ENCODE measurements around the gene PKN2. TPM values are rescaled to one million over a fixed set of nuclear protein-coding genes. Genes with fewer than 3 reads are reported as not detected.

Gene PKN2
- total and polyA plus RNA-seq, 9 of the 15 experiments (the other 6 are each of a cell fraction or from before 2014, with no cell fraction given) = 4.5 to 25.3 (median 19.2) TPM

GRCh38 chr1:88867743-88868521 lies 183.9 kb downstream of the PKN2 start:
- no peaks in the 10 kb centered on the region for H3K9me1 ChIP-seq (ENCODE audit: control insufficient read depth, insufficient read depth, low read length)
- H3K9ac ChIP-seq (ENCODE audit: insufficient read depth in 1 of 2, low read depth in 2 of 2, low read length in 2 of 2) = no peak overlapping the region
- H3K4me2 ChIP-seq (ENCODE audit: insufficient read depth, low read length) = no peak overlapping the region
- CTCF ChIA-PET (ENCODE audit: low intra/inter-chr PET ratio) = no interaction called here
- no peak overlapping the region for H3K4me3 ChIP-seq
- POLR2A ChIA-PET = interaction anchor here (0.8 kb wide), 1 partner anchor 23 kb away, joined by 3 read pairs; the partner anchor contains the start of gene GTF2B
- in situ Hi-C loops (cut with MboI) (loop anchor here (25.0 kb wide), 1 partner anchor 531 kb away; no protein-coding TSS in a partner anchor), intact Hi-C loops (cut with micrococcal nuclease) (no loop called here)
- no peaks in the 10 kb centered on the region for H3K9me3 ChIP-seq (replicated peaks; ENCODE audit: control insufficient read depth, insufficient read depth, low read depth, low read length)
- H2AFZ ChIP-seq (ENCODE audit: low read depth, low read length) = no peak overlapping the region
- H3K4me1 ChIP-seq (replicated peaks in 1 of 2; ENCODE audit: control insufficient read depth in 2 of 2, insufficient read depth in 2 of 2, low read length in 2 of 2) = no peaks in the 10 kb centered on the region
- H4K20me1 ChIP-seq (replicated peaks; ENCODE audit: control insufficient read depth, insufficient read depth, low read length) = no peaks in the 10 kb centered on the region
- H3K27me3 ChIP-seq (ENCODE audit: control insufficient read depth in 2 of 2, insufficient read depth in 2 of 2, low read length in 2 of 2) = no peaks in the 10 kb centered on the region
- no peak for ATAC-seq
- DNase-seq (ENCODE audit: extremely low read depth in 1 of 4, low spot score in 3 of 4) = no peak
- peaks cover 49% of the 10 kb centered on the region for H3K79me2 ChIP-seq (ENCODE audit: control insufficient read depth, insufficient read depth, low read length)
- WGBS (ENCODE audit: insufficient coverage, low coverage, missing lambda C conversion rate) = 80% methylated on average over 6 of the region's 6 CpGs
- FAIRE-seq = no peak
- H3K27ac ChIP-seq (ENCODE audit: extremely low read depth, low read depth, low read length) = no peak overlapping the region
- BruUV-seq (replicated peaks) = no TSS peak
- H3K36me3 ChIP-seq (ENCODE audit: control insufficient read depth, insufficient read depth, low read length) = peaks cover 24% of the 10 kb centered on the region; the same call in 2 of the 3 replicates
- TF ChIP-seq SMC3 (conservative IDR thresholded peaks at IDR 0.05; ENCODE audit: insufficient read depth, low read depth, low read length) (no peak), ZFPM2 (CRISPR knock-in tag; IDR thresholded peaks at IDR 0.05) (no peak), IFI16 (CRISPR knock-in tag; IDR thresholded peaks at IDR 0.05) (no peak), ETS2 (tag; IDR thresholded peaks at IDR 0.05; ENCODE audit: borderline replicate concordance, poor library complexity, severe bottlenecking) (no peak), ZNF274 (IDR thresholded peaks at IDR 0.05; ENCODE audit: borderline replicate concordance, low read depth, low read length) (no peak), ESRRB (CRISPR knock-in tag; IDR thresholded peaks at IDR 0.05; ENCODE audit: borderline replicate concordance) (no peak), ZNF41 (CRISPR knock-in tag; conservative IDR thresholded peaks at IDR 0.05) (no peak), NR4A1 (CRISPR knock-in tag; IDR thresholded peaks at IDR 0.05) (no peak), NR4A1 (tag; IDR thresholded peaks at IDR 0.05) (no peak), SMARCA4 (IDR thresholded peaks at IDR 0.05) (no peak), BRD4 (IDR thresholded peaks at IDR 0.05) (no peak), THRA (IDR thresholded peaks at IDR 0.05) (no peak)
- TF ChIP-seq, protein P1, sequence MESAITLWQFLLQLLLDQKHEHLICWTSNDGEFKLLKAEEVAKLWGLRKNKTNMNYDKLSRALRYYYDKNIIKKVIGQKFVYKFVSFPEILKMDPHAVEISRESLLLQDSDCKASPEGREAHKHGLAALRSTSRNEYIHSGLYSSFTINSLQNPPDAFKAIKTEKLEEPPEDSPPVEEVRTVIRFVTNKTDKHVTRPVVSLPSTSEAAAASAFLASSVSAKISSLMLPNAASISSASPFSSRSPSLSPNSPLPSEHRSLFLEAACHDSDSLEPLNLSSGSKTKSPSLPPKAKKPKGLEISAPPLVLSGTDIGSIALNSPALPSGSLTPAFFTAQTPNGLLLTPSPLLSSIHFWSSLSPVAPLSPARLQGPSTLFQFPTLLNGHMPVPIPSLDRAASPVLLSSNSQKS (CRISPR knock-in tag; IDR thresholded peaks at IDR 0.05) = no peak
- TF ChIP-seq, protein P2, sequence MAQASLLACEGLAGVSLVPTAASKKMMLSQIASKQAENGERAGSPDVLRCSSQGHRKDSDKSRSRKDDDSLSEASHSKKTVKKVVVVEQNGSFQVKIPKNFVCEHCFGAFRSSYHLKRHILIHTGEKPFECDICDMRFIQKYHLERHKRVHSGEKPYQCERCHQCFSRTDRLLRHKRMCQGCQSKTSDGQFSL (CRISPR knock-in tag; IDR thresholded peaks at IDR 0.05) = no peak
- TF ChIP-seq, protein P2 (tag; IDR thresholded peaks at IDR 0.05) = no peak
- TF ChIP-seq, protein P3, sequence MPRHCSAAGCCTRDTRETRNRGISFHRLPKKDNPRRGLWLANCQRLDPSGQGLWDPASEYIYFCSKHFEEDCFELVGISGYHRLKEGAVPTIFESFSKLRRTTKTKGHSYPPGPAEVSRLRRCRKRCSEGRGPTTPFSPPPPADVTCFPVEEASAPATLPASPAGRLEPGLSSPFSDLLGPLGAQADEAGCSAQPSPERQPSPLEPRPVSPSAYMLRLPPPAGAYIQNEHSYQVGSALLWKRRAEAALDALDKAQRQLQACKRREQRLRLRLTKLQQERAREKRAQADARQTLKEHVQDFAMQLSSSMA (CRISPR knock-in tag; IDR thresholded peaks at IDR 0.05) = no peak
- TF ChIP-seq, protein P4, sequence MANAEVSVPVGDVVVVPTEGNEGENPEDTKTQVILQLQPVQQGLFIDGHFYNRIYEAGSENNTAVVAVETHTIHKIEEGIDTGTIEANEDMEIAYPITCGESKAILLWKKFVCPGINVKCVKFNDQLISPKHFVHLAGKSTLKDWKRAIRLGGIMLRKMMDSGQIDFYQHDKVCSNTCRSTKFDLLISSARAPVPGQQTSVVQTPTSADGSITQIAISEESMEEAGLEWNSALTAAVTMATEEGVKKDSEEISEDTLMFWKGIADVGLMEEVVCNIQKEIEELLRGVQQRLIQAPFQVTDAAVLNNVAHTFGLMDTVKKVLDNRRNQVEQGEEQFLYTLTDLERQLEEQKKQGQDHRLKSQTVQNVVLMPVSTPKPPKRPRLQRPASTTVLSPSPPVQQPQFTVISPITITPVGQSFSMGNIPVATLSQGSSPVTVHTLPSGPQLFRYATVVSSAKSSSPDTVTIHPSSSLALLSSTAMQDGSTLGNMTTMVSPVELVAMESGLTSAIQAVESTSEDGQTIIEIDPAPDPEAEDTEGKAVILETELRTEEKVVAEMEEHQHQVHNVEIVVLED (CRISPR knock-in tag; IDR thresholded peaks at IDR 0.05) = no peak

Measured in K562 (cell line).